ENCODE measurements around the gene FLNB. TPM values are rescaled to one million over a fixed set of nuclear protein-coding genes. Genes with fewer than 3 reads are reported as not detected.

Gene FLNB
- total RNA-seq, 2 donors from 2014 or later = 37.6 to 59.6 TPM

GRCh38 chr3:57989646-57990045, 18.6 kb upstream of the FLNB start:
- Histone ChIP-seq H3K27ac (no peak overlapping the region), H3K27me3 (no peaks in the 10 kb centered on the region), H3K4me1 (no peaks in the 10 kb centered on the region), H3K9me3 (no peaks in the 10 kb centered on the region), H3K36me3 (no peaks in the 10 kb centered on the region), H3K4me3 (no peak overlapping the region)
- no peak for TF ChIP-seq CTCF (IDR thresholded peaks at IDR 0.05)
- no peak for DNase-seq (ENCODE audit: low spot score)

- no peak for TF ChIP-seq CTCF (IDR thresholded peaks at IDR 0.05)
- H3K27me3 ChIP-seq = no peaks in the 10 kb centered on the region
- no peaks in the 10 kb centered on the region for H3K9me3 ChIP-seq
- no peak overlapping the region for H3K27ac ChIP-seq
- no peaks in the 10 kb centered on the region for H3K36me3 ChIP-seq
- DNase-seq (ENCODE audit: low spot score) = no peak
- H3K4me1 ChIP-seq = no peaks in the 10 kb centered on the region
- no peak overlapping the region for H3K4me3 ChIP-seq
Measured at GRCh38 chr3:57992452-57993213, 15.6 kb upstream of the FLNB start.

GRCh38 chr3:57998366-57999283, 9.6 kb upstream of the FLNB start:
- no peak for TF ChIP-seq CTCF (IDR thresholded peaks at IDR 0.05)
- H3K27ac ChIP-seq = peak overlapping the region; percentile 46 to 61
- no peaks in the 10 kb centered on the region for H3K27me3 ChIP-seq
- DNase-seq (ENCODE audit: low spot score) = no peak
- H3K9me3 ChIP-seq = no peaks in the 10 kb centered on the region
- peaks cover 0 to 16% of the 10 kb centered on the region in 2 donors for H3K4me1 ChIP-seq
- no peaks in the 10 kb centered on the region for H3K36me3 ChIP-seq
- H3K4me3 ChIP-seq = no peak overlapping the region

GRCh38 chr3:57999417-58000115, 8.7 kb upstream of the FLNB start:
- DNase-seq (ENCODE audit: low spot score) = no peak
- Histone ChIP-seq H3K4me3 (no peak overlapping the region), H3K27me3 (no peaks in the 10 kb centered on the region), H3K9me3 (no peaks in the 10 kb centered on the region), H3K4me1 (peaks cover 0 to 16% of the 10 kb centered on the region in 2 donors), H3K36me3 (no peaks in the 10 kb centered on the region), H3K27ac (peak overlapping the region; percentile 46 to 61)
- TF ChIP-seq CTCF (IDR thresholded peaks at IDR 0.05) = no peak

- no peak overlapping the region for H3K4me3 ChIP-seq
- DNase-seq (ENCODE audit: low spot score) = no peak
- no peak for TF ChIP-seq CTCF (IDR thresholded peaks at IDR 0.05)
- H3K27ac ChIP-seq = no peak overlapping the region
- peaks cover 0 to 16% of the 10 kb centered on the region in 2 donors for H3K4me1 ChIP-seq
- no peaks in the 10 kb centered on the region for H3K27me3 ChIP-seq
- no peaks in the 10 kb centered on the region for H3K36me3 ChIP-seq
- no peaks in the 10 kb centered on the region for H3K9me3 ChIP-seq
Measured at GRCh38 chr3:58000306-58001085, 7.7 kb upstream of the FLNB start.

Measured in right atrium auricular region (tissue), 2 donors.